Measurements from ENCODE around the gene PLXDC1.
"Not testable (repeated sequence)": the region's sequence is repeated elsewhere in the genome, so short reads cannot be mapped to it uniquely, and the experiment has no call there.

DNA sequence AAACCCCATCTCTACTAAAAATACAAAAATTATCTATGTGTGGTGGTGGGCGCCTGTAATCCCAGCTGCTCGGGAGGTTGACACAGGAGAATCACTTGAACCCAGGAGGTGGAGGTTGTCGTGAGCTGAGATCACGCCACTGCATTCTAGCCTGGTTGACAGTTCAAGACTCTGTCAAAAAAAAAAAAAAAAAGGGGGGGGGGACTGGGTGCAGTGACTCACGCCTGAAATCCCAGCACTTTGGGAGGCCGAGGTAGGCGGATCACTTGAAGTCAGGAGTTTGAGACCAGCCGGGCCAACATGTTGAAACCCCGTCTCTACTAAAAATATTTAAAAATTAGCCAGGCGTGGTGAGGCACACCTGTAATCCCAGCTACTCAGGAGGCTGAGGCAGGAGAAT lies 29.5 kb downstream of the PLXDC1 start:
- TF ChIP-seq, protein P1, sequence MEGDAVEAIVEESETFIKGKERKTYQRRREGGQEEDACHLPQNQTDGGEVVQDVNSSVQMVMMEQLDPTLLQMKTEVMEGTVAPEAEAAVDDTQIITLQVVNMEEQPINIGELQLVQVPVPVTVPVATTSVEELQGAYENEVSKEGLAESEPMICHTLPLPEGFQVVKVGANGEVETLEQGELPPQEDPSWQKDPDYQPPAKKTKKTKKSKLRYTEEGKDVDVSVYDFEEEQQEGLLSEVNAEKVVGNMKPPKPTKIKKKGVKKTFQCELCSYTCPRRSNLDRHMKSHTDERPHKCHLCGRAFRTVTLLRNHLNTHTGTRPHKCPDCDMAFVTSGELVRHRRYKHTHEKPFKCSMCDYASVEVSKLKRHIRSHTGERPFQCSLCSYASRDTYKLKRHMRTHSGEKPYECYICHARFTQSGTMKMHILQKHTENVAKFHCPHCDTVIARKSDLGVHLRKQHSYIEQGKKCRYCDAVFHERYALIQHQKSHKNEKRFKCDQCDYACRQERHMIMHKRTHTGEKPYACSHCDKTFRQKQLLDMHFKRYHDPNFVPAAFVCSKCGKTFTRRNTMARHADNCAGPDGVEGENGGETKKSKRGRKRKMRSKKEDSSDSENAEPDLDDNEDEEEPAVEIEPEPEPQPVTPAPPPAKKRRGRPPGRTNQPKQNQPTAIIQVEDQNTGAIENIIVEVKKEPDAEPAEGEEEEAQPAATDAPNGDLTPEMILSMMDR (IDR thresholded peaks at IDR 0.05; ENCODE audit: low read length), result not testable (repeated sequence)
- not testable (repeated sequence) for TF ChIP-seq EZH2 (optimal IDR thresholded peaks at IDR 0.05; ENCODE audit: low read depth, low read length)
